ENCODE data around the gene TPT1. TPM values are rescaled to one million over a fixed set of nuclear protein-coding genes. Genes with fewer than 3 reads are reported as not detected.

Gene TPT1
- total and polyA plus RNA-seq, 4 donors: 2,366 to 3,883 (median 2,949) TPM

DNA sequence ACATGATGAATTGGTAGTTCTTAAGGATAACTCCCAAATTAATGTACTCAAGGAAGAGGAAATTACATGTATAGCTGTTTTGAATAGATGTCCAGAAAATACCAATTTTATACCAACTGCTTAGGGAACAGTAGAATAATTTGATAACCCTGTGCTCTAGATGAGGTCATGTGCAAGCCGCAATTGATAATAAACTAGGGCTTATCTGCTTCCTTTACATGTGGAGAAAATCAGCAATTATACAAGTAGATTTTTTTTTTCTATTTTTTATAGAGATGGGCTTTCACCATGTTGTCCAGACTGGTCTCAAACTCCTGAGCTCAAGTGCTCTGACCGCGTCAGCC is 9.3 kb downstream of the TPT1 start:
- Histone ChIP-seq H3K27ac (ENCODE audit: low read depth, low read length) (no peak overlapping the region), H3K4me1 (ENCODE audit: control insufficient read depth, insufficient read depth, low read length) (no peaks in the 10 kb centered on the region), H3K9me3 (ENCODE audit: control insufficient read depth, insufficient read depth, low read length) (no peaks in the 10 kb centered on the region), H3K27me3 (ENCODE audit: control insufficient read depth, insufficient read depth, low read length) (no peaks in the 10 kb centered on the region), H3K36me3 (ENCODE audit: control insufficient read depth, insufficient read depth, low read length) (peaks cover 12% of the 10 kb centered on the region), H3K4me3 (ENCODE audit: low read depth, low read length) (no peak overlapping the region)
- no peak for DNase-seq (ENCODE audit: low read depth in 4 of 6, low spot score in 6 of 6)
- WGBS (ENCODE audit: insufficient coverage): 100% methylated on average over 2 of the region's 3 CpGs

- H3K9me3 ChIP-seq (ENCODE audit: control insufficient read depth, insufficient read depth, low read length): no peaks in the 10 kb centered on the region
- no CpG with 5 or more reads among the region's 1 CpG for WGBS (ENCODE audit: insufficient coverage)
- no peak for DNase-seq (ENCODE audit: low read depth in 4 of 6, low spot score in 6 of 6)
- no peak overlapping the region for H3K27ac ChIP-seq (ENCODE audit: low read depth, low read length)
- H3K4me1 ChIP-seq (ENCODE audit: control insufficient read depth, insufficient read depth, low read length): no peaks in the 10 kb centered on the region
- no peak overlapping the region for H3K4me3 ChIP-seq (ENCODE audit: low read depth, low read length)
- H3K27me3 ChIP-seq (ENCODE audit: control insufficient read depth, insufficient read depth, low read length): no peaks in the 10 kb centered on the region
- H3K36me3 ChIP-seq (ENCODE audit: control insufficient read depth, insufficient read depth, low read length): peaks cover 10% of the 10 kb centered on the region
These were observed 9.8 kb downstream of the TPT1 start for GRCh38 chr13:45331123-45331619.

- no peaks in the 10 kb centered on the region for H3K9me3 ChIP-seq (ENCODE audit: control insufficient read depth, insufficient read depth, low read length)
- no peaks in the 10 kb centered on the region for H3K36me3 ChIP-seq (ENCODE audit: control insufficient read depth, insufficient read depth, low read length)
- no peaks in the 10 kb centered on the region for H3K27me3 ChIP-seq (ENCODE audit: control insufficient read depth, insufficient read depth, low read length)
- no peaks in the 10 kb centered on the region for H3K4me1 ChIP-seq (ENCODE audit: control insufficient read depth, insufficient read depth, low read length)
- no peak for DNase-seq (ENCODE audit: low read depth in 4 of 6, low spot score in 6 of 6)
- H3K27ac ChIP-seq (ENCODE audit: low read depth, low read length): no peak overlapping the region
- no peak overlapping the region for H3K4me3 ChIP-seq (ENCODE audit: low read depth, low read length)
- WGBS (ENCODE audit: insufficient coverage): 100% methylated on average over 2 of the region's 3 CpGs
These were observed 12.3 kb downstream of the TPT1 start for GRCh38 chr13:45328661-45329111.

DNA sequence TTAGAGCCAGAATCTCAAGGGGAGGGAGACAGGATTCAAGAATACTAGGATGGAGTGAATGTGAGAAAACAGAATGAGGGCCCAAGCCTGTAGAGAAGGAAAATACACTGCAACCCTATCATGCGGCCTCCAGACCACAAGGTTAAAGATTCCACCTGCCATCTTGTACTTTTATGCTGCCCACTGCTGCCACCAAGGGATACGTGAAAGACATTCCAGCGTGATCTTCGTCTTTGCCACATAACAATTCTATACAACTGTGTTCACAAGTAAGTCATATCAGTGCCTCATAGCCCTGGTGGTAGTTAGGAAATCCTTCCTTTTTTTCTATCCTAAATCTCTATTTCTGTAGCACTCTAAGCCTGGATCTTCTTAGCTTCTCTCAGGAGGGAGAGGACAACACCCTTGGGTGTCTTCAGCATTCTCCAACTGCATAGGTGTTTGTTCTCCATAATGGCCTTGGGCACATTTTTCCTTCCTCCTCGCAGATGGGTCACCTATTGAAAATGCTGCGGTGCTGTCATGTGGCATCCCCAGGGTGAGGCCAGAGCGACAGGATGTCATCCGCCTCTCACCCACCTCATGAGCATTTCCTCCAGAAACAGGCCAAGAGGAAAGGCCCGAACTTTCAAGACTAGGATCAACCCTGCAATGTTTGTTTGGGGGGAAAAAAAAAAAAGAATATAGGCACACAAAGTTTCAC is 13.6 kb downstream of the TPT1 start:
- Histone ChIP-seq H3K36me3 (ENCODE audit: control insufficient read depth, insufficient read depth, low read length) (no peaks in the 10 kb centered on the region), H3K4me1 (ENCODE audit: control insufficient read depth, insufficient read depth, low read length) (no peaks in the 10 kb centered on the region), H3K4me3 (ENCODE audit: low read depth, low read length) (no peak overlapping the region), H3K9me3 (ENCODE audit: control insufficient read depth, insufficient read depth, low read length) (no peaks in the 10 kb centered on the region), H3K27ac (ENCODE audit: low read depth, low read length) (no peak overlapping the region), H3K27me3 (ENCODE audit: control insufficient read depth, insufficient read depth, low read length) (no peaks in the 10 kb centered on the region)
- WGBS (ENCODE audit: insufficient coverage): 96% methylated on average over 3 of the region's 9 CpGs
- DNase-seq (ENCODE audit: low read depth in 4 of 6, low spot score in 6 of 6): no peak

GRCh38 chr13:45325806-45326205 is 15.2 kb downstream of the TPT1 start:
- no peak for DNase-seq (ENCODE audit: low read depth in 4 of 6, low spot score in 6 of 6)
- no peaks in the 10 kb centered on the region for H3K9me3 ChIP-seq (ENCODE audit: control insufficient read depth, insufficient read depth, low read length)
- H3K27ac ChIP-seq (ENCODE audit: low read depth, low read length): no peak overlapping the region
- H3K36me3 ChIP-seq (ENCODE audit: control insufficient read depth, insufficient read depth, low read length): no peaks in the 10 kb centered on the region
- H3K4me1 ChIP-seq (ENCODE audit: control insufficient read depth, insufficient read depth, low read length): no peaks in the 10 kb centered on the region
- no peak overlapping the region for H3K4me3 ChIP-seq (ENCODE audit: low read depth, low read length)
- no peaks in the 10 kb centered on the region for H3K27me3 ChIP-seq (ENCODE audit: control insufficient read depth, insufficient read depth, low read length)
- WGBS (ENCODE audit: insufficient coverage): 64% methylated on average over 2 of the region's 4 CpGs

- Histone ChIP-seq H3K27ac (ENCODE audit: low read depth, low read length) (no peak overlapping the region), H3K4me3 (ENCODE audit: low read depth, low read length) (no peak overlapping the region), H3K9me3 (ENCODE audit: control insufficient read depth, insufficient read depth, low read length) (no peaks in the 10 kb centered on the region), H3K27me3 (ENCODE audit: control insufficient read depth, insufficient read depth, low read length) (no peaks in the 10 kb centered on the region), H3K36me3 (ENCODE audit: control insufficient read depth, insufficient read depth, low read length) (no peaks in the 10 kb centered on the region), H3K4me1 (ENCODE audit: control insufficient read depth, insufficient read depth, low read length) (no peaks in the 10 kb centered on the region)
- 93% methylated on average over 3 of the region's 4 CpGs for WGBS (ENCODE audit: insufficient coverage)
- no peak for DNase-seq (ENCODE audit: low read depth in 4 of 6, low spot score in 6 of 6)
These were observed 19.9 kb downstream of the TPT1 start for GRCh38 chr13:45320876-45321629.

DNA sequence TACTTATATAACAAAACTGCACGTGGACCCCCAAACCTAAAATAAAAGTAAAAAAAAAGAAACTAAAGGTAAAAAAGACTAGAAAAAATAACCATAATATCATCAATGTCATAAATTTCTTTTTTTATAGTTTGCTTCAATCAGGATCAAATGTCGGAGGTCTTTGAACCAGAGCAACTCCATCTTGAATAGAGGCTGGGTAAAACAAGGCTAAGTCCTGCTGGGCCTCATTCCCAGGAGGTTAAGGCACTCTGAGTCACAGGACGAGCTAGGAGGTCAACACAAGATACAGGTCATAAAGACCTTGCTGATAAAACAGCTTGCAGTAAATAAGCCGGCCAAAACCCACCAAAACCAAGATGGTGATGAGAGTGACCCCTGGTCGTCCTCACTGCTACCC is 24.0 kb downstream of the TPT1 start:
- WGBS (ENCODE audit: insufficient coverage): 66% methylated on average over 2 of the region's 5 CpGs
- Histone ChIP-seq H3K27me3 (ENCODE audit: control insufficient read depth, insufficient read depth, low read length) (no peaks in the 10 kb centered on the region), H3K27ac (ENCODE audit: low read depth, low read length) (no peak overlapping the region)

GRCh38 chr13:45316338-45316737 is 24.6 kb downstream of the TPT1 start:
- WGBS (ENCODE audit: insufficient coverage): 14% methylated on average over 2 of the region's 6 CpGs
- no peaks in the 10 kb centered on the region for H3K27me3 ChIP-seq (ENCODE audit: control insufficient read depth, insufficient read depth, low read length)
- no peaks in the 10 kb centered on the region for H3K9me3 ChIP-seq (ENCODE audit: control insufficient read depth, insufficient read depth, low read length)
- peaks cover 3% of the 10 kb centered on the region for H3K4me1 ChIP-seq (ENCODE audit: control insufficient read depth, insufficient read depth, low read length)
- no peaks in the 10 kb centered on the region for H3K36me3 ChIP-seq (ENCODE audit: control insufficient read depth, insufficient read depth, low read length)
- no peak for DNase-seq (ENCODE audit: low read depth in 4 of 6, low spot score in 6 of 6)
- no peak overlapping the region for H3K27ac ChIP-seq (ENCODE audit: low read depth, low read length)
- no peak overlapping the region for H3K4me3 ChIP-seq (ENCODE audit: low read depth, low read length)

More for the DNA sequence above, 24.0 kb downstream of the TPT1 start:
- Histone ChIP-seq H3K9me3 (ENCODE audit: control insufficient read depth, insufficient read depth, low read length) (no peaks in the 10 kb centered on the region), H3K4me3 (ENCODE audit: low read depth, low read length) (no peak overlapping the region), H3K4me1 (ENCODE audit: control insufficient read depth, insufficient read depth, low read length) (no peaks in the 10 kb centered on the region), H3K36me3 (ENCODE audit: control insufficient read depth, insufficient read depth, low read length) (no peaks in the 10 kb centered on the region)
- no peak for DNase-seq (ENCODE audit: low read depth in 4 of 6, low spot score in 6 of 6)

- no peak overlapping the region for H3K4me3 ChIP-seq (ENCODE audit: low read depth, low read length)
- DNase-seq (ENCODE audit: low read depth in 4 of 6, low spot score in 6 of 6): no peak
- no peaks in the 10 kb centered on the region for H3K9me3 ChIP-seq (ENCODE audit: control insufficient read depth, insufficient read depth, low read length)
- peaks cover 10% of the 10 kb centered on the region for H3K4me1 ChIP-seq (ENCODE audit: control insufficient read depth, insufficient read depth, low read length)
- H3K27me3 ChIP-seq (ENCODE audit: control insufficient read depth, insufficient read depth, low read length): no peaks in the 10 kb centered on the region
- no peaks in the 10 kb centered on the region for H3K36me3 ChIP-seq (ENCODE audit: control insufficient read depth, insufficient read depth, low read length)
- 93% methylated on average over 10 of the region's 11 CpGs for WGBS (ENCODE audit: insufficient coverage)
- H3K27ac ChIP-seq (ENCODE audit: low read depth, low read length): no peak overlapping the region
These were observed 25.3 kb downstream of the TPT1 start for GRCh38 chr13:45315520-45316167.
